Prostate gland (tissue), 2 donors: Measurements from ENCODE around the gene MBNL2.

Source experiments
- POLR2AphosphoS5 ChIP-seq: sonication (generic); formaldehyde crosslinking; IDR thresholded peaks from one replicate; pipeline ENCODE4 v1.6.1; 2017; ENCODE audit warnings: antibody characterized with exemption
- TF ChIP-seq, protein P1 (sequence below), 4 experiments: fragments of 200-600 bp in 2 of 4; fragments of 450-650 bp in 2 of 4; sonication (generic) in 2 of 4; IDR thresholded peaks; 1 replicate in 3 of 4; 2 replicates in 1 of 4; pipeline ENCODE4 v1.5.1; 2016 to 2019; ENCODE audit warnings: antibody characterized with exemption in 4 of 4, mild to moderate bottlenecking in 2 of 4, moderate library complexity in 2 of 4

GRCh38 chr13:97366172-97366688, 144.1 kb downstream of the MBNL2 start:
- TF ChIP-seq, protein P1, sequence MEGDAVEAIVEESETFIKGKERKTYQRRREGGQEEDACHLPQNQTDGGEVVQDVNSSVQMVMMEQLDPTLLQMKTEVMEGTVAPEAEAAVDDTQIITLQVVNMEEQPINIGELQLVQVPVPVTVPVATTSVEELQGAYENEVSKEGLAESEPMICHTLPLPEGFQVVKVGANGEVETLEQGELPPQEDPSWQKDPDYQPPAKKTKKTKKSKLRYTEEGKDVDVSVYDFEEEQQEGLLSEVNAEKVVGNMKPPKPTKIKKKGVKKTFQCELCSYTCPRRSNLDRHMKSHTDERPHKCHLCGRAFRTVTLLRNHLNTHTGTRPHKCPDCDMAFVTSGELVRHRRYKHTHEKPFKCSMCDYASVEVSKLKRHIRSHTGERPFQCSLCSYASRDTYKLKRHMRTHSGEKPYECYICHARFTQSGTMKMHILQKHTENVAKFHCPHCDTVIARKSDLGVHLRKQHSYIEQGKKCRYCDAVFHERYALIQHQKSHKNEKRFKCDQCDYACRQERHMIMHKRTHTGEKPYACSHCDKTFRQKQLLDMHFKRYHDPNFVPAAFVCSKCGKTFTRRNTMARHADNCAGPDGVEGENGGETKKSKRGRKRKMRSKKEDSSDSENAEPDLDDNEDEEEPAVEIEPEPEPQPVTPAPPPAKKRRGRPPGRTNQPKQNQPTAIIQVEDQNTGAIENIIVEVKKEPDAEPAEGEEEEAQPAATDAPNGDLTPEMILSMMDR (IDR thresholded peaks at IDR 0.05), result no peak
- no peak for TF ChIP-seq POLR2AphosphoS5
